GM21825 (cell line): ENCODE results near the gene CALCOCO1.
"Not testable (repeated sequence)": the region's sequence is repeated elsewhere in the genome, so short reads cannot be mapped to it uniquely, and the experiment has no call there.

ENCODE experiments used
- ATAC-seq: cut with Tn5 transposase; IDR thresholded peaks from one replicate; pipeline ENCODE4 v1.9.1; 2021; ENCODE audit warnings: mild to moderate bottlenecking, moderate library complexity; ENCODE audit not compliant: unreplicated experiment

The CALCOCO1 gene

DNA sequence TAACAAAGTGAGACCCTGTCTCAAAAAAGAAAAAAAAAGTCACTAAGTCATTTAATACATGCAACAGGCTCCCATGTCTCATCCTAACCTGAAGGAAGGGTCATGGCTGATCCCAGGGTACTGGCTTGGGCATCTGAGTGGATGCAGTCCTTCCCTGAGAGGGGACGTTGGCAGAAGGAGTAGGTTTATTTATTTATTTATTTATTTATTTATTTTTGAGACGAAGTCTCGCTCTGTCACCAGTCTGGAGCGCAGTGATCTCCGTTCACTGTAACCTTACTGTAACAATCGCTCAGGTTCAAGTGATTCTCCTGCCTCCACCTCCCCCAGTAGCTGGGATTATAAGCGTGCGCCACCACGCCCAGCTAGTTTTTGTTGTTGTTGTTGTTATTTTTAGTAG lies 7.2 kb upstream of the CALCOCO1 start:
- no peak for ATAC-seq

GRCh38 chr12:53733807-53734200 lies 6.6 kb upstream of the CALCOCO1 start:
- ATAC-seq: no peak

DNA sequence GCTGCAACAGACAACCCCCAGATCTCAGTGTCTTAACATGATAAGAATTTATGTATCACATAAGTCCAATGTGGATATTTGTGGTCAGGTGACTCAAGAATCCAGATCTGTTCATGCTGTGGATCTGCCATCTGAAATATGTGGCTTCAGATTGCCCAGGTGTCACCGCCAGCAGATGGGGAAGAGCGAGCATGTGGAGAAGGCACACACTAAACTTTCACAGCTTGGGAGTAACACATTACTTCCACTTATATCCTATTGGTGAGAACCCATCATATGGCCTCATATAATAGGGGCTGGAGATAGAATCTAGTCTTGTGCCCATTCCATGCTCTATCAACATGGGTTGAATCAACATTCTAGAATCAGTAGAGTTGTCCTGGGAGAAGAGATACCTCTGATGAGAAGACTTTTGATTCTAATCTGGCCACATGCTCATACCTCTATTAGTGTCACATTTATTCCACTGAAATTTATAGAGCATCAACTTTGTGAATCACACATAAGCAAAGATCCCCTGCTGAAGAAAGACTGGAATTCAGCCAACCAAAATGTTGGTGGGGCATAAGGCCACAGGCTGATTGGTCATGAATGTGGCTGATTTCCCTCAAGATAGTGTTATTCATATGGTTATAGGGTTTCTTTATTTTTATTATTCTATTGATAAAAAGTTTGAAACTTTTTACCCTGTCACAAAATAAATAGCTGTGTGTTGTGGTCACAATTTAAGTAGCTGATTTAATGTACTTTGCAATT lies 6.0 kb upstream of the CALCOCO1 start:
- ATAC-seq: no peak

DNA sequence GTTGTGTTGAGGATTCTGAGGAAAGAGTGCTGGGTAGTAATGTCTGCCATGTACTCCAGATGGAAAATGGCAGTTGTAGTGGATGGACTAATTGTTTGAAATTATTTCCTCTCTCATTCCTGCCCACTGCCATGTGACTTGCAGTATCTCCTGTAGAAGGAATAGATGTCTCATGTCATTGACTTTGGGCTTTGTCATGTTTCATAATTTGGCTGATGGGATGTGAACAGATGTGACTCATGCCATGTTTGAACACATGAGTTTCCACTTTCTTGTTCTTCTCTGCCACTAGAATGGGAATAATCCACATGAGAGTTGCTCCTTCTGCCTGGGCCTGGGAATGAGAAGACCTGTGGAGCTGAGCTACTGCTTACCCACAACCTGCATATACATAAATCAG lies 2.4 kb upstream of the CALCOCO1 start:
- no peak for ATAC-seq

DNA sequence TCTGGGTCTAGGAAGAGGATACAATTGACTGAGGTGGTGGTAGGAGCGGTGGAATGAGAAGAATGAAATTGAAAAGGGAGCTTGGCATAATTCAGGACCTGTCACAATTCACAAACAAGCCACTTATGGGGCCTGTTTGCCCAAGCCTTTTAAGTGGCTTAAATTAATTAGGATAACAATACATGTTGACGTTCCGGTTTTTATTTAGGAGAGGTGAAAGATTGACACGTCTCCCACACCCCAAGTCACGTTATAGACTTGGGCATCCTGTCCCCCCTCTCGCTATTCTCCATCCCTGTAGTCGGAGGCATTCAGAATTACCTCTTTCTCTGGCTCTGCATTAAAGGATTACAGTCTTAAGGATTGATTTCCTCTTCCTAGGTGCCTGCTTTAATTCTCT lies 954 bp upstream of the CALCOCO1 start:
- no peak for ATAC-seq

- no peak for ATAC-seq
These were observed 324 bp downstream of the CALCOCO1 start for GRCh38 chr12:53726946-53727309.

DNA sequence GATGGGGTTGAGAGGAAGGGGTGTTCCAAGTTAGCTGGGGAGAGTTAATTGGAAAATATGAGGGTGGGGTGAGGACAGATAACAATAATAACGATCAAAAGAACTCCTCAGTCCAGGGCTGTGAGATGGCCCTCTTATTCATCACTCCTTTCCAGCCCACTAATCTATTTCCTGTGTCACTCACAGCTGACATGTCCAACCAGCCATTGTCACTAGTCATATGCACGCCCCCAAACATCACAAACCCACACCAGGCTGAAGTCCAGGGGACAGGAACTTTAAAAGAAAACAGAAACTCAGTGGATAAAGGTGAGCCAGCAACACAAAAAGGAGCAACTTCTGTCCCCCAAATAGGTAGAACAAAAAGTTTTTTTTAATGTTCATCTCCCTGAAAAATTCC lies 911 bp downstream of the CALCOCO1 start:
- ATAC-seq: no peak

GRCh38 chr12:53725824-53726223 lies 1.4 kb downstream of the CALCOCO1 start:
- no peak for ATAC-seq

GRCh38 chr12:53722450-53723041 lies 4.7 kb downstream of the CALCOCO1 start:
- ATAC-seq: no peak

DNA sequence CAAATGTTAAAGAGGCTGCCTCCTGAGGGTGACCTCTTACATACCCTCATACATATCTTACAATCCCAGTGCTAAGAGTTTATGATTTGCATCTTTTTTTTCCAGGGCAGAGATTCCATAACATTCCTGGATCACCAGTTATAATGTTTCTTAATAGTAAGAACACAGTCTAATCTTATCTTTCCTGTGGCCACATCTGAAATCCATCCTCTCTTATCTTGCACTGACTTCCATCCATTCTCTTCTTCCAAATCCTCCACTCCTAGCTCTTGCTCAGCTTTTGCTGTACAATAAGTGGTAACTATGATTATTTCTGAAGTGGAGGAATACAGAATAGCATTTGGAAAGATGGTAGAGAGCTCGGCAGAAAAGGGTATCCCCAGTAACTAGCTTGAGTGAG lies 6.3 kb downstream of the CALCOCO1 start:
- no peak for ATAC-seq

- ATAC-seq: no peak
These were observed 7.6 kb downstream of the CALCOCO1 start for GRCh38 chr12:53719649-53720048.

- not testable (repeated sequence) for ATAC-seq
These were observed 8.7 kb downstream of the CALCOCO1 start for GRCh38 chr12:53718567-53718966.

GRCh38 chr12:53717319-53717718 lies 9.9 kb downstream of the CALCOCO1 start:
- no peak for ATAC-seq

- ATAC-seq: no peak
These were observed 13.2 kb downstream of the CALCOCO1 start for GRCh38 chr12:53714004-53714403.

DNA sequence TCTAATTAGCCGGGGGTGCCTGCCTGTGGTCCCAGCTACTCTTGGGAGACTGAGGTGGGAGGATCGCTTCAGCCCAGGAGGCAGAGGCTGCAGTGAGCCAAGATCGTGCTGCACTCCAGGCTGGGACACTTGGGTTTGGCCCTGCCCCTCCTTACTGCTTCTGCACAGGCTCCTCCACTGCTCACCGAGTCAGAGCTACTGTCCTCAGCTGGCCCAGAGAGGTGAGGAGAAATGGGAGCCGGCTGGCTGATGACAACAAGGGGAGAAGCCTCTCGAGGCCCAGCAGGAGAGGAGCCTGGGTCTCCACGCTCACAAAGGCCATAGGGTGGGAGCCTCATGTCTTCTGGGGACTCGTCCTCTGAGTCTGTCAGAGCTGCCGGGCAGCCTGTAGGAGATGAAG lies 13.7 kb downstream of the CALCOCO1 start:
- no peak for ATAC-seq

DNA sequence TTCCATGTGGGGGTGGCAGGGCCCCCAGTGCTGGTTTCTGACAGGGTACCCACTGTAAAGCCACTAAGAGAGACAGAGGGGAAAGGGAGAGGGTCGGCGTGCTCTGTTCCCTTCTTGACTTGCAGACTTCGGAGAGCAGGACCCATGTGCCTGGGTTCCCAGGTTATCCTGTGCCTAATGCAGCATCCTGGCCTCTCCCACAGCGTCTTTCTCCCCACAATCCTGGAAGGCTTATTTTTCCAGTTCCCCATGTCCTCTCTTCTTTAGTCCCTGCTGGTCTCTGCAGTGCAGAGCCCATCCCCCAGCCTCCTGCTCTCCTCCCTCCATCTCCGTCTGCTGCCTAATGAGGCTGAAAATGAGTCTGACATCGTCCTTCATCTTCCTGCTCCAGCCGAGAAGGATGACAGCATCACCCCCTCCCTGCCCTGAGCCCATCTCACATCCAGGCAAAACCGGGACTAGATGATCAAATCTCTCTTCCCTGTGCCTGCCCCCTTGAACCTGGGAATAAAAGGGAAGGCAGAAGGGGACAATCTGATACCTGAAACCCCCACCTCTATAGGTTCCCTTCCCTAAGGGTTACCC lies 15.1 kb downstream of the CALCOCO1 start:
- no peak for ATAC-seq

DNA sequence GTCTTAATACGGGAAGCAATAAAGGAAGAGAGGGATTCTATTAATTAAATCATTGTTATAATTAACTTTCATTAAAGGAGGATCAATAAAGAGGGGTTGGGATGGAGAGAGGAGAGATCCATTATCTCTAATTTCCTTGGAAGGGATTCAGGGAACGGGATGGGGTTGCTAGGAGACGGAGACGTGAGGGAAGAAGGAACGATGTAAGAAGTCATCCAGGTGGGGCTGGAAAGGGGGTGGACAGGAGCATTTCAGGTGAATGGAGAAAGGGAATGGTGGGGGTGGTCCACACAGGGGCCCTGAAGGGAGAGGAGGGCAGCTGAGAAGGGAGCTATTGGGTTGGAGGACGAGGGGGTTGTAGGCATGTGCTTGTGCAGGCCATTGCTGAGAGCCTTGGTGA lies 17.2 kb downstream of the CALCOCO1 start:
- ATAC-seq: no peak

- no peak for ATAC-seq
These were observed 17.6 kb downstream of the CALCOCO1 start for GRCh38 chr12:53709671-53710070.

GRCh38 chr12:53706080-53706479 lies 21.2 kb downstream of the CALCOCO1 start:
- ATAC-seq: no peak

DNA sequence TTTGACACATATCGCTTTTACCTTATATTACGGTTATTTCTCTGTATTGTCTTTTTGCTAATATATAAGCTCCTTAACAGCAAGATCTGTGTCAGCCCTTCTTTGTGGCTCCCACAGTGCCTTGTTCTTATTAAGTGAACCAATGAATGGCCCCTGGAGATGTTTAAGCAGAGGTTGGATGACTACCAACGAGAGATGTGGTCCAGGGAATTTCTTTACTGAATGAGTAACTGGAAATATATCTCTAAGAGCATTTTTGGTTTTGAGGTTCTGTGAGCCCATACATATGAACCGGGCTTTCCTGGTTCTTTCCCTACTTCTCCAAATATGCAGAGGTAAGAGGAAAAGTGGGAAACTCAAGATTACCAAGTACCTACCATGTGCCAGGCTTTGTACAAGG lies 23.5 kb downstream of the CALCOCO1 start:
- ATAC-seq: no peak

- ATAC-seq: no peak
These were observed 25.6 kb downstream of the CALCOCO1 start for GRCh38 chr12:53701518-53702264.

- ATAC-seq: no peak
These were observed 26.7 kb downstream of the CALCOCO1 start for GRCh38 chr12:53700567-53700966.
